ENCODE results near the gene ZBTB9. TPM values are rescaled to one million over a fixed set of nuclear protein-coding genes. Genes with fewer than 3 reads are reported as not detected.
A peak's percentile ranks its signal among the peaks of the same experiment; 100 is the strongest.

Gene ZBTB9
- total RNA-seq, 1 experiment from 2014 or later = 19.4 TPM

DNA sequence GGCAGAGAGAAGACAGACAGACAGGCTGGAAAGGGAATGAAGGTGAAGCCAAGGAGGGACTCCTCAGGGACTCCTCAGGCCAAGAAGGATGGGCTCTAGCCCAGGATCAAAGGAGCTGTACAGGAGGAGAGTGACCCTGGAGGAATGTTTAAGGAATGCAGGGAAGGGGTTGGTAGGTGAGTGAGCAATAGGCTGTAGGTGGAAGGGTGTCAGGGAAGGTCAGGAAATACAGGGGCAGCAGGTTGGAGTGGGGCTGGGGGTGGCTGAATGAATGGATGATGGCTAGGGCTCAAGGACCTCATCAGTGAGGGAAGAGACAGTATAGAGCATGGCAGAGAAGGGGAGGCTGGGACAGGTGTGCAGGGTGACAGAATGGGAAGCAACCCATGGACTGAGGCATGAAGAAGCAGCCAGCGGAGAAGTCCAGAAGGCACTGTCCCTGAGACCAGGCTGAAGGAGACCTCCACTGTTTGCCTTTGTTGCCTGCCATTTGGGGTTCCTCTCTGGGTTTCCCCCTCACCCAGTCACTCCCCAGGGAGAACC is 21.3 kb upstream of the ZBTB9 start:
- peak; percentile 13; the same call in 1 of the 2 replicates for ATAC-seq
- Mint-ChIP-seq H3K27me3 (ENCODE audit: low read depth) (no peaks in the 10 kb centered on the region), H3K4me3 (peak overlapping the region; percentile 71), H3K36me3 (peaks cover 30% of the 10 kb centered on the region), H3K4me1 (peaks cover 53% of the 10 kb centered on the region), H3K27ac (peak overlapping the region; percentile 93), H3K9me3 (no peaks in the 10 kb centered on the region)
- ChIA-PET CTCF (interaction anchor here (0.5 to 1.5 kb wide), 9 partner anchors 15 to 198 kb away, joined by 3 to 7 read pairs (median 3); partner anchors contain the start of genes B3GALT4, CUTA and ZBTB9), POLR2A (interaction anchor here (0.8 to 4.1 kb wide), 3 partner anchors 21 to 161 kb away, joined by 3 to 26 read pairs (median 3); partner anchors contain the start of genes PHF1, RPS18, VPS52 and ZBTB9)
- no peak for DNase-seq (ENCODE audit: low spot score)
- 0 out of 2 replicates have a peak, but pooled peaks have one; percentile 51 for TF ChIP-seq EMX1 (CRISPR knock-in tag; IDR thresholded peaks at IDR 0.05)
- TF ChIP-seq NFE2L1 (CRISPR knock-in tag; IDR thresholded peaks at IDR 0.05) = no peak
- 0 out of 2 replicates have a peak, but pooled peaks have one; percentile 8 for TF ChIP-seq GTF2I (CRISPR knock-in tag; conservative IDR thresholded peaks at IDR 0.05)

DNA sequence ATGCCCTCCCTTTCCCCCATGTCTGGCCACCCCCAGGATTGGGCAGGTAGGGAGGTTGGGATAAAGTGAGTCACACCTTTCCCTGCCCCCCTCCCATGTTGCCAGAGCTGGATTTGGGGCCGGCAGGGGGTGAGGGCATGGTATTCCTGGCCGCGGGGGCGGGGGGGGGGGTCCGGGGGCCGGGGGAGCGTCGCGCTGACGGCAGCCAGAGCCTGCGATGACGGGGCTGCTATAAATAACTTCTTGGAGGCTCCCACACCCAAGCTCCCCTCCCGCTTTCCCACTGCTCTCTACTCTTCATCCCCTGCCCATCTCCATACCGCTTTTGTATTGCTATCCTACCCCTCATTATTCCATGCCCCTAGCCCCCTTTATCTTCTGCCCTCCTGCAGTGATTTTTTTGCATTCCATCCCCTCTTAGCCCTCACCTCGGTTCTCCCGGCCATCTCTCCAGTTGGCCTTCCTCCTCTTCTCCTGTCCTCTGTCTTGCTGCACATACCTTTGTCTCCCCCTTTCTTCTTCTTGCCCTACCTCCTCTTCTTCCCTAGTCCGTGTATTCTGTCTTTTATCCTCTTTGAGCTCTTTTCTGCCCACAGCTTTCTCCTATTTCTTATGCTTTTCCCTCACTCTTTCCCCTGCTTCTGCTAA is 20.7 kb upstream of the ZBTB9 start:
- peaks cover 48% of the 10 kb centered on the region for H3K4me1 Mint-ChIP-seq
- peak overlapping the region; percentile 71 for H3K4me3 Mint-ChIP-seq
- ChIA-PET POLR2A (interaction anchor here (0.8 to 4.1 kb wide), 3 partner anchors 21 to 162 kb away, joined by 3 to 26 read pairs (median 3); partner anchors contain the start of genes PHF1, RPS18, VPS52 and ZBTB9), CTCF (interaction anchor here (0.5 to 1.5 kb wide), 8 partner anchors 15 to 198 kb away, joined by 3 to 7 read pairs (median 3); partner anchors contain the start of genes CUTA and ZBTB9)
- no peak for TF ChIP-seq KAT7 (CRISPR knock-in tag; IDR thresholded peaks at IDR 0.05; ENCODE audit: borderline replicate concordance)
- no peak for TF ChIP-seq ZNF138 (CRISPR knock-in tag; conservative IDR thresholded peaks at IDR 0.05)
- TF ChIP-seq ZNF232 (CRISPR knock-in tag; IDR thresholded peaks at IDR 0.05) = no peak
- TF ChIP-seq, protein P1, sequence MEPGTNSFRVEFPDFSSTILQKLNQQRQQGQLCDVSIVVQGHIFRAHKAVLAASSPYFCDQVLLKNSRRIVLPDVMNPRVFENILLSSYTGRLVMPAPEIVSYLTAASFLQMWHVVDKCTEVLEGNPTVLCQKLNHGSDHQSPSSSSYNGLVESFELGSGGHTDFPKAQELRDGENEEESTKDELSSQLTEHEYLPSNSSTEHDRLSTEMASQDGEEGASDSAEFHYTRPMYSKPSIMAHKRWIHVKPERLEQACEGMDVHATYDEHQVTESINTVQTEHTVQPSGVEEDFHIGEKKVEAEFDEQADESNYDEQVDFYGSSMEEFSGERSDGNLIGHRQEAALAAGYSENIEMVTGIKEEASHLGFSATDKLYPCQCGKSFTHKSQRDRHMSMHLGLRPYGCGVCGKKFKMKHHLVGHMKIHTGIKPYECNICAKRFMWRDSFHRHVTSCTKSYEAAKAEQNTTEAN (CRISPR knock-in tag; IDR thresholded peaks at IDR 0.05) = no peak
- TF ChIP-seq HMGXB4 (CRISPR knock-in tag; IDR thresholded peaks at IDR 0.05) = no peak
- TF ChIP-seq ZNF317 (CRISPR knock-in tag; IDR thresholded peaks at IDR 0.05; ENCODE audit: borderline replicate concordance, low read depth) = no peak
- no peak for TF ChIP-seq TCF7 (CRISPR knock-in tag; IDR thresholded peaks at IDR 0.05; ENCODE audit: low read depth)
- TF ChIP-seq EMX1 (CRISPR knock-in tag; IDR thresholded peaks at IDR 0.05) = no peak
- TF ChIP-seq GRHL2 (CRISPR knock-in tag; IDR thresholded peaks at IDR 0.05; ENCODE audit: insufficient replicate concordance, severe bottlenecking) = no peak
- no peak for TF ChIP-seq ATF1 (CRISPR knock-in tag; IDR thresholded peaks at IDR 0.05)
- no peak for TF ChIP-seq OVOL2 (CRISPR knock-in tag; IDR thresholded peaks at IDR 0.05; ENCODE audit: borderline replicate concordance)
- TF ChIP-seq TEAD1 (CRISPR knock-in tag; IDR thresholded peaks at IDR 0.05) = no peak; the same call in 1 of the 2 replicates
- TF ChIP-seq HMGA2 (CRISPR knock-in tag; IDR thresholded peaks at IDR 0.05) = no peak
- TF ChIP-seq ZNF121 (CRISPR knock-in tag; IDR thresholded peaks at IDR 0.05) = no peak
- DNase-seq (ENCODE audit: low spot score) (no peak), ATAC-seq (peak; percentile 9; the same call in 1 of the 2 replicates)
- H3K27ac Mint-ChIP-seq = peak overlapping the region; percentile 93
- no peaks in the 10 kb centered on the region for H3K9me3 Mint-ChIP-seq
- no peaks in the 10 kb centered on the region for H3K27me3 Mint-ChIP-seq (ENCODE audit: low read depth)
- peaks cover 36% of the 10 kb centered on the region for H3K36me3 Mint-ChIP-seq

DNA sequence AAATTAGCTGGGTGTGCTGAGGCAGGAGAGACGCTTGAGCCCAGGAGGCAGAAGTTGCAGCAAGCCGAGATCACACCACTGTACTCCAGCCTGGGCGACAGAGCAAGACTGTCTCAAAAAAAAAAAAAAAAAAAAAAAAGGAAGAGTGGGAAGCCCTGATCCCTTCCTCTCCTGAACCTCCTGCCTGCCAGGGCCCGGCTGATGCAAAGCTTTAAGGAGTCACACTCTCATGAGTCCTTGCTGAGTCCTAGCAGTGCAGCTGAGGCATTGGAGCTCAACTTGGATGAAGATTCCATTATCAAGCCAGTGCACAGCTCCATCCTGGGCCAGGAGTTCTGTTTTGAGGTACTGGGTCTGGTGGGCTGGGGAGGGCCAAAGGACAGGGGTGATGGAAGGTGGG is 19.4 kb upstream of the ZBTB9 start:
- Mint-ChIP-seq H3K27me3 (ENCODE audit: low read depth) (no peaks in the 10 kb centered on the region), H3K36me3 (peaks cover 47% of the 10 kb centered on the region), H3K4me3 (no peak overlapping the region), H3K27ac (peak overlapping the region; percentile 74), H3K4me1 (peaks cover 35% of the 10 kb centered on the region), H3K9me3 (no peaks in the 10 kb centered on the region)
- ChIA-PET CTCF (interaction anchor here (0.6 kb wide), 1 partner anchor 18 kb away, joined by 3 read pairs; no protein-coding TSS in a partner anchor), POLR2A (interaction anchor here (0.6 kb wide), 1 partner anchor 20 kb away, joined by 3 read pairs; the partner anchor contains the start of gene ZBTB9)
- DNase-seq (ENCODE audit: low spot score) (no peak), ATAC-seq (no peak)
- no peak for TF ChIP-seq TEAD1 (CRISPR knock-in tag; IDR thresholded peaks at IDR 0.05)
- TF ChIP-seq, protein P1 (CRISPR knock-in tag; IDR thresholded peaks at IDR 0.05) = no peak
- TF ChIP-seq ZNF396 (CRISPR knock-in tag; IDR thresholded peaks at IDR 0.05; ENCODE audit: borderline replicate concordance) = no peak
- no peak for TF ChIP-seq ZNF263 (CRISPR knock-in tag; IDR thresholded peaks at IDR 0.05; ENCODE audit: low read depth)
- TF ChIP-seq SOX15 (CRISPR knock-in tag; IDR thresholded peaks at IDR 0.05) = no peak
- no peak for TF ChIP-seq ZNF671 (CRISPR knock-in tag; IDR thresholded peaks at IDR 0.05)
- TF ChIP-seq FOXP1 (CRISPR knock-in tag; IDR thresholded peaks at IDR 0.05; ENCODE audit: borderline replicate concordance) = no peak
- TF ChIP-seq ZNF317 (CRISPR knock-in tag; IDR thresholded peaks at IDR 0.05; ENCODE audit: borderline replicate concordance, low read depth) = no peak
- no peak for TF ChIP-seq KAT7 (CRISPR knock-in tag; IDR thresholded peaks at IDR 0.05; ENCODE audit: borderline replicate concordance)
- no peak for TF ChIP-seq ELF4 (CRISPR knock-in tag; IDR thresholded peaks at IDR 0.05; ENCODE audit: low read depth)
- TF ChIP-seq ATF1 (CRISPR knock-in tag; IDR thresholded peaks at IDR 0.05) = no peak
- TF ChIP-seq, protein P2, sequence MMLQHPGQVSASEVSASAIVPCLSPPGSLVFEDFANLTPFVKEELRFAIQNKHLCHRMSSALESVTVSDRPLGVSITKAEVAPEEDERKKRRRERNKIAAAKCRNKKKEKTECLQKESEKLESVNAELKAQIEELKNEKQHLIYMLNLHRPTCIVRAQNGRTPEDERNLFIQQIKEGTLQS (CRISPR knock-in tag; conservative IDR thresholded peaks at IDR 0.05) = no peak
- no peak for TF ChIP-seq PREB (CRISPR knock-in tag; IDR thresholded peaks at IDR 0.05; ENCODE audit: borderline replicate concordance)

Measured in WTC11 (cell line).